GM19324 (cell line): ENCODE results near the gene MYNN.

Source experiments
- ATAC-seq: cut with Tn5 transposase; IDR thresholded peaks from one replicate; pipeline ENCODE4 v1.9.1; 2021; ENCODE audit warnings: mild to moderate bottlenecking, moderate library complexity; ENCODE audit not compliant: unreplicated experiment, low FRiP score

The MYNN gene

DNA sequence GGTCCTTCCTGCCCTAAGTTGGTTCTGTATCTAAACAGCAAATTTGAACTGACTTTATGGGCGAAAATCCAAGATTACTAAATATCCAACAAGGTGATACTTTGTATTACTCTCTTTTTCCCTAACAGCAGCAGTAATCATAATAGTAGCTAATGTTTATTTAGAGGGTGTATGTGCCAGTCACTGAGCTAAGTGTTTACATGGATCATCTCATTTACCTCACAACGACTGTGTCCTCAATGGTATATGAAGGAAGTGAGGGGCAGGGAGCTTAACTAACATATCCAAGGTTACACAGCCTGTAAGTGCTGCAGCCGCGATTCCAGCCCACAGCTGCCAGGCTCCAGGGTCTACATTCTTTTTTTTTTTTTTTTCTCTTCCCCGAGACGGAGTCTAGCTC, 49.8 kb downstream of the MYNN start:
- no peak for ATAC-seq

DNA sequence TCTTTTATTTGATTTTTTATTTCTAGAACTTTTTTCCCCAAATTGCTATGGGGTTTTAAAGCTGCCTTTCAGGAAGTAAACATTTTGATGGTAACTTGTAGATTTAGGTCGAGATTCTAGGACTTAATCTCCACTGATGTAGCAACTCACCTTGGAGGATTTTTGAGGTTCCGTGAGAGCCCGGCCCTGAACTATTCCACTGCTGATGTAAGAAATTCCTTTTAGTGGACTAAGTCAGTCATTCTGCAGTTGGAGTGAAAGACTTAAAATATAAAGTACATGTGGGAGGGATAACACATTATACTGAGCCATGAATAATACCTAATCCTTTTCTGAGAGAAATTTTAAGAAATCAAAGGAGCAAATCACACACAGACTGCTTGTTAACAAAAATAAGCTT, 52.1 kb downstream of the MYNN start:
- ATAC-seq: no peak

DNA sequence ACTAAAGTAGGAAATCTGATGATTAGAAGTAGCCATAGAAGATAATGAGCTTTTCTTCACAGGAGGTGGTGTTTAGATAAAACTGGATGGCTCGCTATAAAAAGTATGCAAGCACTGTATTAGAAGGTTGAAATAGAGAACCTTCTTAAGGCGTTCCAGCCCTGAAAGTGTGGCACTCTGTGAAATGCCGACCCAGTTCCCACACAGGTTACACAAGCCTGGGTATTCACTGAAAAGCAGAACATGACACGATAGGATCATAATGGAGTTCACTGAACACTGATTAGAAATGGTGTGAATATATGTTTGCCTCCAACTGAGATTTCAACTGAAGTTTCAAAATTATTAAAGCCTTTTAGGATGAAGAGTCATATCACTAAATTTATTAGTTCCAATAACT, 54.5 kb downstream of the MYNN start:
- ATAC-seq: no peak

DNA sequence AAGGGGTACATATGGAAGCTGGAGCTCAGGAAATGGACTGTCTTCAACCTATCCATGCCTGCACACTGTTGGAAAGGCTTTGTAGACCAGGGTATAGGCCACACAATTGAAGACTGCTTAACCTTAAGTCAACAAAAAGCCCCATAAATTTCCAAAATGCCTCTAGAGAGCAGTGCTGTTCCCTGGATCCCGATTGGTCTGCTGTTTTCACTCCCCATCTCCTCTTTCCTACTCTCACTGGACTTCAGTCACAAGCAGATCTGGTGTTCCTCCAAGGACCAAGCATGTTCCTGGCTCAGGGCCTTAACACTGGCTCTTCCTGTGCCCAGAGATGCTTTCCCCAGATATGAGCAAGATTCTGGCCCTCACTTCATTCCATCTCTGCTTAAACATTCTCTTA, 62.3 kb downstream of the MYNN start:
- ATAC-seq: no peak

DNA sequence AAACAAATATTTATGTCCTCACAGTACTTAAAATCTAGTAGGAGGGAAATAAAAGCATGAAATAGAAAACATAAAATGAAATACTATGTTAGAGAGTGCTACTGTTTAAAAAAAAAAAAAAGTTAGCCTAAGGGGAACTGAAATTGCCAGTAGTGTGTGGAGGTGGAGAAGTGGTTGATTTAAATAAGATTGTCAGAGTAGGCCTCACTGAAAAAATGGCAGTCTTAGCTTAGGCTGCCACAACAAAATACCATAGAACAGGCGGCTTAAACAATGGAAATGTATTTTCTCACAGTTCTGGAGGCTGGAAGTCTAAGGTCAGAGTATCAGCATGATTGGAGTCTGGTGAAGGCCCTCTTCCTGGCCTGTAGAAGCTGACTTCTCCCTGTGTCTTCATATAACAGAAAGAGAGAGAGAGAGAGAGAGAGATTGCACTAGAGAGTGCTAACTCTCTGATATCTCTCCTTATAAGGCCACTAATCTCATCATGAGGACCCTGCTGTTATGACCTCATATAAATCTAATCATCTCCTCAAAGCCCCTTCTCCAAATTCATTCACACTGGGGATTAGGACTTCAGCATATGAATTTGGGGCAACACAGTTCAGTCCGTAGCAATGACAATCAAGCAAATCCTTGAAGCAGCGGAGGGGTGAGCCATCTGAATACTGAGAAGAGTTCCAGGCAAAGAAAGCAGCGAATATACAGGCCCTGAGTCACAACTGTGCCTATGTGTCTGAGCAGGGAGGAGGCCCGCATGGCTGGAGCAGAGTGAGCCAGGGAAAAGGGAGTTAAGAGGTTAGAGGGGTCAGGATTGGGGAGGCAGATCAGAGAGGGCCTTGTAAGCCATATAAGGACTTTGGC, 63.1 kb downstream of the MYNN start:
- peak; percentile 79 for ATAC-seq

DNA sequence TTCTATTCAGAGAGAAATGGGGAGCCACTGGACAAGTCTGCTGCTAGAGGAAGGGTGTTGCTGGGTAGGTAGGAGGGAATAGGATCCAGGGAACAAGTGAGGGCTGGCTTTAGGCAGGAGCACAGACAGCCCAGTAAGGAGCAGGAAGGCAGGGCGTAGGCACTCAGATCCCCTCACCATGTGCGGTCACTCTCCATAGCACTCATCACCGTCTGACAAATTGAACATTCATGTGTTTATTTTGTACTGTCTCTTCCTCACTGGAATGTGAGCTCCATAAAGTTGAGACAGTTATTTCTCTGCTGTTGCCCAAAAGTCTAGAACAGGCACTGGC, 63.7 kb downstream of the MYNN start:
- ATAC-seq: no peak

DNA sequence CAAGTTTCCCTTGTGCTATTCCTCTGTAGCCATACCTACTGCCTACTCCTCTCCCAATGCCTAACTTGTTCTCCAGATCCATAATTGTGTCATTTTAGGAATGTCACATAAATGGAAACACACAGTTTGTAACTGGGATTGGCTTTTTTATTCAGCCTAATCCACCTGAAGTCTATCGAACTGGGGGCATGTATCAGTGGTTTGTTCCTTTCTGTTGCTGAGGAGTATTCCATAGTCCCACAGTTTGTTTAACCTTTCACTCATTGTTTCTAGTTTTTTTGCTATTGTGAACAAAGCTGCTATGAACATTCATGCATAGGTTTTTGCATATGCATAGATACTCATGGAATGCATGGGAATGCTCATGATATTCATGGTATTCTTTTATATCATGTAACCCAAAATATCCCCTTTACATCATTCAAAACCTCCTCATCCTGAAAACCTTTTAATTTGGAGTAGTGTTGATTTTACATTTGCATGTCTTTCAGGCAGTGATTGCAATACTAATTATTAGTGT, 65.4 kb downstream of the MYNN start:
- no peak for ATAC-seq
